SK-N-SH (cell line): ENCODE measurements around the gene KCTD8.

Source experiments
- NFIC ChIP-seq: IDR thresholded peaks from 2 replicates; pipeline ENCODE4 v1.4.0; 2012; ENCODE audit warnings: borderline replicate concordance
- RAD21 ChIP-seq: IDR thresholded peaks from 2 replicates; pipeline ENCODE4 v1.6.1; 2012; ENCODE audit warnings: mild to moderate bottlenecking, low read length
- SMC3 ChIP-seq: IDR thresholded peaks from 2 replicates; pipeline ENCODE4 v1.6.1; 2012; ENCODE audit warnings: low read depth, low read length, improper control_type of control experiment
- TF ChIP-seq, protein P1 (sequence below): fragments of 200-600 bp; sonication (generic); IDR thresholded peaks from 2 replicates; pipeline ENCODE4 v1.6.1; 2017; ENCODE audit warnings: antibody characterized with exemption, mild to moderate bottlenecking, moderate library complexity

DNA sequence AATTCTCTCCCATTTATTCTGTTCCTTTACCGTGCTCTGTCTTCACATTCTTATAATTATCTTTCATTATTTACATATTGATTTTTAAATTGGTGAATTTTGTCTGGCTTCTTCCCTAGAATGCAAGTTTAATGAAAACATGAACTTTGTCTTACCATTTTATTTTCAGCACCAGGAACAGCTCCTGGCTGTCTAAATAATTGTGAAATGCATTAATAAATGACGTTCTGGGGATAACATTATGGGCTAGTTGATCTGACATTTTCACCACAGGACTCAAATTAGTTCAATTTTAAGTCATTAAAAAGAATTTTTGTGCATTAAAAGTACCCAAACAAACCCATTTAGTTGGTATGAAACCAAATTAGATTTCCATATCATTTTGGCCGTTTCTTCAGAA, 97.5 kb downstream of the KCTD8 start:
- no peak for TF ChIP-seq NFIC
- no peak for TF ChIP-seq RAD21
- no peak for TF ChIP-seq SMC3
- TF ChIP-seq, protein P1, sequence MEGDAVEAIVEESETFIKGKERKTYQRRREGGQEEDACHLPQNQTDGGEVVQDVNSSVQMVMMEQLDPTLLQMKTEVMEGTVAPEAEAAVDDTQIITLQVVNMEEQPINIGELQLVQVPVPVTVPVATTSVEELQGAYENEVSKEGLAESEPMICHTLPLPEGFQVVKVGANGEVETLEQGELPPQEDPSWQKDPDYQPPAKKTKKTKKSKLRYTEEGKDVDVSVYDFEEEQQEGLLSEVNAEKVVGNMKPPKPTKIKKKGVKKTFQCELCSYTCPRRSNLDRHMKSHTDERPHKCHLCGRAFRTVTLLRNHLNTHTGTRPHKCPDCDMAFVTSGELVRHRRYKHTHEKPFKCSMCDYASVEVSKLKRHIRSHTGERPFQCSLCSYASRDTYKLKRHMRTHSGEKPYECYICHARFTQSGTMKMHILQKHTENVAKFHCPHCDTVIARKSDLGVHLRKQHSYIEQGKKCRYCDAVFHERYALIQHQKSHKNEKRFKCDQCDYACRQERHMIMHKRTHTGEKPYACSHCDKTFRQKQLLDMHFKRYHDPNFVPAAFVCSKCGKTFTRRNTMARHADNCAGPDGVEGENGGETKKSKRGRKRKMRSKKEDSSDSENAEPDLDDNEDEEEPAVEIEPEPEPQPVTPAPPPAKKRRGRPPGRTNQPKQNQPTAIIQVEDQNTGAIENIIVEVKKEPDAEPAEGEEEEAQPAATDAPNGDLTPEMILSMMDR: no peak
